ENCODE results near the gene PSORS1C2.

Gene PSORS1C2

GRCh38 chr6:31112478-31112877 lies 26.4 kb downstream of the PSORS1C2 start, which contains the start of gene C6orf15:
Gene C6orf15 (minus strand): TSS chr6:31112575. CDS start chr6:31112555, 20 bp downstream.
- no peak for DNase-seq

DNA sequence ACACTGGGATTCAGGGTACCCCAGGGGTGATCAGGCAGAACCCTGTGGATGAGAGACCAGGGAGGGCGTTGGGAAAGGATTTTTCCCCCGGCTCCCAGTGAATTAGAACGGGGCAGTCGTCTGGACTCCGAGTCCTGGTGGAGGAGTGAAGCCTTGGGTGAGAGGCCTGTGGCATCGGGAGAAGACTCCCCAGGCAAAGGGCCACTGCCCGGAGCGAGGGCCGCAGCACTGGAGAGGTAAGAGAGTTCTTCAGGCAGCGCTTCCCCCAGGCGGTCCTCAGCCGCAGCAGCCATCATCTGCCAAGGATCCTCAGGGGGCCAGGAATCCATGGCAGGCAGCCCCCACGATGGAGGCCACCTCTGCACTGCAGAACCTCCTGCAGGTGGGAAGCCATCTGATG lies 27.2 kb downstream of the PSORS1C2 start:
- DNase-seq, result no peak

- no peak for DNase-seq
Observed at GRCh38 chr6:31110825-31111582, 27.9 kb downstream of the PSORS1C2 start.

DNA sequence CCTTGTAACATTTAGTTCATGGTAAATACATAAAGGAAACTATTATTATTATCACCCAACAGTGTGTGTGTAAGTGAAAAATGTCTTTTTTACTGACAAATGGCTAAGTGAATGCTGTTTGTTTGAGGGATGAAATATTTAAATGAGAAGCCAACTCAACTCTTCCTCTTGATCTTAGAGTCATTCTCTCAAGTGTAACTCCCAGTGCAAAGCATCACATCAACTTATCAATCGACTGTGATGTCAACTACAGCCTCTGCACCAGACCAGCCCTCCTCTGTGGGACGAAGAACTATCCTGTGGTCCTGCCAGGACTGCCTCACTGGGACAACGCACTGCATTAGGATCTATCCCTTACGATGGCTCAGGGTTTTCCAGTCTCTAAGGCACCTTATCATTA lies 31.8 kb downstream of the PSORS1C2 start:
- no peak for DNase-seq

- DNase-seq, result no peak
Observed at GRCh38 chr6:31103136-31103535, 35.7 kb downstream of the PSORS1C2 start.

- no peak for DNase-seq
Observed at GRCh38 chr6:31098449-31098938, 40.4 kb downstream of the PSORS1C2 start.

DNA sequence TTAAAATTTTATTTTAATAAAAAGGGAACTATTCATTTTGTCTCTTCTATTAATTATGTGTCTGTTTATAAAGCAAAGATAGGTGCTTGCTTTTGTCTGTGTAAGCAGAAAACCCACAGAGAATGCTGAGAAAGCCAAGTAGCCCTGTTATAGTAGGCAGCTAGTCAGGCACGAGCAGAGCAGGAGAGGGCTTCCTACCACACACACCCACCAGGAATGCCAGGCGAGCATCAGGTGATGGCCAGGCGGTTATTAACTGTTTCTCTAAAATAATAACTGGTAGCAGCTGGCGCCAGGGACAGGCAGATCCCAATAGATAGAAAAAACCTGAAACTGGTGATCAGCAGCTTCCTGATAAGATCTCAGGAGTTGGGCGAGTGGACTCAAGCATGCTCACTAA lies 42.2 kb downstream of the PSORS1C2 start:
- DNase-seq, result no peak

GRCh38 chr6:31096215-31096614 lies 42.7 kb downstream of the PSORS1C2 start:
- no peak for DNase-seq

- DNase-seq, result no peak
Observed at GRCh38 chr6:31094389-31094881, 44.4 kb downstream of the PSORS1C2 start.

DNA sequence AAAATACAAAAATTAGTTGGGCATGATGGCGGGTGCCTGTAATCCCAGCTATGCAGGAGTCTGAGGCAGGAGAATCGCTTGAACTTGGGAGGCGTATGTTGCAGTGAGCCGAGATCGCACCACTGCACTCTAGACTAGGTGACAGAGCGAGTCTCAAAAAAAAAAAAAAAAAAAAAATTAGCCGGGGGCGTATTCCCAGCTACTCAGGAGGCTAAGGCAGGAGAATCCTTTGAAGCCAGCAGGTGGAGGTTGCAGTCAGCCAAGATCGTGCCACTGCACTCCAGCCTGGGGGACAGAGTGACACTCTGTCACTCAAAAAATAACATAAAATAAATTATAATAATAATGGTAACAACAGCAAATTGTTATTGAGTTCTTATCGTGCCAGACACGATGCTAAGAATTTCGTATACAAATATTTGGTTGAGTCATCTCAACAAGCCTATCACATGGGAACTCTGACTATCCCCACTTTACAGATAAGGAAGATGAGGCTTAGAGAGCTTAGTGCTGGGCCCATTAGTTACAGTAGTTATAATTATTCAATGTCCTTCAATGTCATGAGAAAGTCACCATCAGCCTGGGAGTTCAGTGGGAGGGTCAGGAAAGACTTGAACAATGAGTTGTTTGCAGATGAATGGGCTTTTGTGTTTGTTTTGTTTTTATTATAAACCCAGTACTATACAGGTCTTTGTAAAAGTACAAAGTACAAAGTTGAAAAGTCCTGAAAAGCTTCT lies 45.9 kb downstream of the PSORS1C2 start:
- no peak for DNase-seq

DNA sequence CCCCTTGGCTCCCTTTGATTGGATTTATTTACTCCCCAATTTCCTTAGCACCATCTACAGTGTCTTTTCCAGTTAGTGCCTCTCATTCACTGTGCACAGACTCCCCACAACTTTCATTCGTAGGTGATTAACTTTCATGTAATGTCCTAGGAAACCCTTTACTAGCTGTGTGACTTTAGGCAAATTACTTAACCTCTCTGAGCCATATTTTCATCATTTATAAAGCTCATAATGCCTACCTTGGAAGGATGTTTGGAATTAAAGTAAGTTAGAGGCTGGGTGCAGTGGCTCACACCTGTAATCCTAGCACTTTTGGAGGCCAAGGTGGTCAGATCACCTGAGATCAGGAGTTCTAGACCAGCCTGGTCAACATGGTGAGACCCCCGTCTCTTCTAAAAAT lies 46.6 kb downstream of the PSORS1C2 start:
- DNase-seq, result no peak

DNA sequence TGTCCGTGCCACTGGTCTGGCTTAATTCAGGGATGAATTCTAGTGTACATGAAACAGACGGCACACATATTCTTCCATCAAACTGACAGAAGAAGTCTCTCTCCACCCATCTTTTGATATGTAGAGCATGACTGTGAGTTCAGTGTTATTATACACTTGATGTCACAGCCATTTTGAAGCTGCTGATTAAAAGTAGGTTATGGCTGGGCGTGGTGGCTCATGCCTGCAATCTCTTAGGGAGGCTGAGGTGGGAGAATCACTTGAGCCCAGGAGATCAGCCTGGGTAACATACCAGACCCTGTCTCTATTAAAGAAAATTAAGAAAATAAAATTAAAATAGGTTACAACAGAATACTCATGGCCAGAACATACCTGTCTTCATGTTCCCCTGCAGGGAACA lies 47.2 kb downstream of the PSORS1C2 start:
- DNase-seq, result no peak

DNA sequence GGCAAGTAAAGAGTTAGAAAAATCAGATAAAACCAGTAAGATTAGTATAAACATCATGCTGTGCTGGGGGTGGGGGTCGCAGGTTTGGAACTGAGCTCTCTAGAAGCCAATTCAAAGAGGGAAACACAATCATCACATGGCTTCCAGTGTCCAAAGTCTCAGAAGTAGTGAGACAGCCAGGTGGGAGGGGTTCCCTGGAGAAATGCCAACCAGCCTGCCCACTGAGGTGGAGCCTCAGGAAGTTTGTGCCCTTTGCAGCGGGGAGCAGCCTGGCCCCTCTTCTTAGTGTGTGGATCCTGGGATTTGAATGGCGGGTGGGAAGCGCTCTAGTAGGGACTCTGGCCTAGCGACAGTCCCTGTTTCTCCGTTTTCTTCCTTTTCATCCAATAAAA lies 47.9 kb downstream of the PSORS1C2 start:
- DNase-seq, result no peak

GRCh38 chr6:31090275-31090972 lies 48.4 kb downstream of the PSORS1C2 start:
- DNase-seq, result no peak
